Measurements from ENCODE around the gene SIL1. TPM values are rescaled to one million over a fixed set of nuclear protein-coding genes. Genes with fewer than 3 reads are reported as not detected.

Gene SIL1
- total and polyA plus RNA-seq, 2 of the 4 experiments (the other 2 are of a cell fraction) = 56.1 to 66.0 TPM

DNA sequence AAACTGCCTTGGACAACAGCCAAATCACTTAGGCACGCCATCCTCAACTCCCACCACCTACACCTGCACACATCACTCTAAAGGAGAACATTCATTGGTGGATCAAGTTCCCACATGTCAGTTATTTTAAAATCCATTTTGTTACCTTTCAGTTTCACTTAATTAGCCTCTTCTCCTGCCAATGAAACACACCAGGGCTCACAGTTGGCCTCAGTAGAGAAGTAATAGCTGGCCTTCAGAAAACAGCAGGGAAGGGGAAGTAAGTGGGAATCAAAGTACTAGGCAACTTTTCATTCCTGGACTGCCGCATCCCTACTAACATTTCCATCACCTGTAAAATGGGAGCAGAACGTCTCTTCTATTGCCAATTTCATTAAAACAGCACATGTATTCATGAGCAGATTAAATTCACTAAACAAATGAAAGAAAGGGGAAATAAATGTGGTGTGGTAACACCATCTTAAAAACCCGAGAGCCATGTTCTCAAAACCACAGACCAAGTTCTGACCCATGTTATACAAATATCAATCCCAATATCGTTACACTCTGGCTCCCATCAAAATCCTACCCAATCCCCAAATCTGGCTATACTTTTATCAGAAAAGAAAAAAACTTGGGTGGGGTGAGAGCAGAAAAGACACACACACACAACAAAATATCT, 1.7 kb downstream of the SIL1 start:
- no peaks in the 10 kb centered on the region for H3K27me3 ChIP-seq (ENCODE audit: control insufficient read depth, insufficient read depth, low read length)
- no peak overlapping the region for H3K4me3 ChIP-seq (ENCODE audit: insufficient read depth, low read depth, low read length)
- BruUV-seq (replicated peaks) = no TSS peak
- no peak overlapping the region for H4K91ac ChIP-seq (ENCODE audit: insufficient read depth, low read depth, low read length)
- dilution Hi-C loops (cut with HindIII; ENCODE audit: low sequenced_read_pairs, unreplicated experiment) (no loop called here), intact Hi-C loops (cut with micrococcal nuclease) (no loop called here), in situ Hi-C loops (cut with MboI; ENCODE audit: low sequenced_read_pairs) (no loop called here)
- ChIA-PET POLR2A (ENCODE audit: unreplicated experiment) (no interaction called here), CTCF (no interaction called here)
- ATAC-seq (ENCODE audit: low read depth) (no peak), DNase-seq (no peak)
- H3K4me2 ChIP-seq (ENCODE audit: low read depth, low read length) = no peak overlapping the region
- no peaks in the 10 kb centered on the region; the same call in 1 of the 2 replicates for H3K4me1 ChIP-seq (ENCODE audit: control insufficient read depth, insufficient read depth, low read length)
- no peak overlapping the region for H2BK120ac ChIP-seq (ENCODE audit: low read depth, low read length)
- H3K23ac ChIP-seq (ENCODE audit: low read depth, low read length) = no peak overlapping the region
- no peak overlapping the region; the same call in 1 of the 2 replicates for H4K5ac ChIP-seq (ENCODE audit: low read depth, low read length)
- WGBS, 2 experiments (ENCODE audit: extremely low coverage in 2 of 2, insufficient read length in 1 of 2) = no CpG with 5 or more reads among the region's 5 CpGs
- no peak overlapping the region for H3K9ac ChIP-seq (ENCODE audit: low read depth, low read length)
- no peak overlapping the region for H3K56ac ChIP-seq (ENCODE audit: extremely low read depth, insufficient read depth, low read length)
- peak overlapping the region; percentile 56 for H2AK9ac ChIP-seq (replicated peaks; ENCODE audit: low read depth, low read length, poor library complexity)
- no peak overlapping the region for H2BK20ac ChIP-seq (ENCODE audit: low read depth, low read length)
- no peak overlapping the region for H2AFZ ChIP-seq (replicated peaks; ENCODE audit: low read length, poor library complexity)
- H3K9me3 ChIP-seq (ENCODE audit: control insufficient read depth, insufficient read depth, low read length) = no peaks in the 10 kb centered on the region
- H3K18ac ChIP-seq (ENCODE audit: low read depth, low read length) = no peak overlapping the region
- H2AK5ac ChIP-seq (ENCODE audit: low read depth, low read length) = no peak overlapping the region
- H3K9me1 ChIP-seq (ENCODE audit: insufficient read depth, low read length) = no peaks in the 10 kb centered on the region
- no peaks in the 10 kb centered on the region for H3K36me3 ChIP-seq (ENCODE audit: control insufficient read depth, insufficient read depth, low read length)
- no peak overlapping the region for H3K4ac ChIP-seq (ENCODE audit: low read depth, low read length)
- H3K79me1 ChIP-seq (ENCODE audit: low read depth in 1 of 2, low read length in 2 of 2) = peaks cover 33 to 34% of the 10 kb centered on the region in 2 experiments
- no peak overlapping the region for H3K27ac ChIP-seq (ENCODE audit: insufficient read depth, low read length)
- no peak overlapping the region for H2BK15ac ChIP-seq (ENCODE audit: low read depth, low read length)
- no peak overlapping the region for H2BK5ac ChIP-seq (ENCODE audit: low read depth, low read length, poor library complexity, severe bottlenecking)
- TF ChIP-seq BHLHE40 (IDR thresholded peaks at IDR 0.05; ENCODE audit: low read depth, low read length) (no peak), RFX5 (IDR thresholded peaks at IDR 0.05; ENCODE audit: low read depth, low read length) (no peak), CHD1 (IDR thresholded peaks at IDR 0.05; ENCODE audit: low read depth, low read length) (no peak), MXI1 (IDR thresholded peaks at IDR 0.05; ENCODE audit: borderline replicate concordance, low read depth, low read length) (no peak), RCOR1 (IDR thresholded peaks at IDR 0.05; ENCODE audit: insufficient replicate concordance, low read length) (no peak), POLR2A (IDR thresholded peaks at IDR 0.05; ENCODE audit: low read depth, low read length) (no peak), RAD21 (IDR thresholded peaks at IDR 0.05; ENCODE audit: low read length) (no peak), MAZ (IDR thresholded peaks at IDR 0.05; ENCODE audit: borderline replicate concordance, low read depth, low read length) (no peak), FOS (IDR thresholded peaks at IDR 0.05; ENCODE audit: low read depth, low read length) (no peak), NFE2L2 (IDR thresholded peaks at IDR 0.05; ENCODE audit: low read depth, low read length) (no peak), USF2 (IDR thresholded peaks at IDR 0.05; ENCODE audit: low read depth, low read length) (no peak), CEBPB (IDR thresholded peaks at IDR 0.05; ENCODE audit: low read depth, low read length) (no peak)
- TF ChIP-seq, protein P1, sequence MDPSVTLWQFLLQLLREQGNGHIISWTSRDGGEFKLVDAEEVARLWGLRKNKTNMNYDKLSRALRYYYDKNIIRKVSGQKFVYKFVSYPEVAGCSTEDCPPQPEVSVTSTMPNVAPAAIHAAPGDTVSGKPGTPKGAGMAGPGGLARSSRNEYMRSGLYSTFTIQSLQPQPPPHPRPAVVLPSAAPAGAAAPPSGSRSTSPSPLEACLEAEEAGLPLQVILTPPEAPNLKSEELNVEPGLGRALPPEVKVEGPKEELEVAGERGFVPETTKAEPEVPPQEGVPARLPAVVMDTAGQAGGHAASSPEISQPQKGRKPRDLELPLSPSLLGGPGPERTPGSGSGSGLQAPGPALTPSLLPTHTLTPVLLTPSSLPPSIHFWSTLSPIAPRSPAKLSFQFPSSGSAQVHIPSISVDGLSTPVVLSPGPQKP (IDR thresholded peaks at IDR 0.05; ENCODE audit: borderline replicate concordance, low read depth, low read length) = no peak
- TF ChIP-seq, protein P2, sequence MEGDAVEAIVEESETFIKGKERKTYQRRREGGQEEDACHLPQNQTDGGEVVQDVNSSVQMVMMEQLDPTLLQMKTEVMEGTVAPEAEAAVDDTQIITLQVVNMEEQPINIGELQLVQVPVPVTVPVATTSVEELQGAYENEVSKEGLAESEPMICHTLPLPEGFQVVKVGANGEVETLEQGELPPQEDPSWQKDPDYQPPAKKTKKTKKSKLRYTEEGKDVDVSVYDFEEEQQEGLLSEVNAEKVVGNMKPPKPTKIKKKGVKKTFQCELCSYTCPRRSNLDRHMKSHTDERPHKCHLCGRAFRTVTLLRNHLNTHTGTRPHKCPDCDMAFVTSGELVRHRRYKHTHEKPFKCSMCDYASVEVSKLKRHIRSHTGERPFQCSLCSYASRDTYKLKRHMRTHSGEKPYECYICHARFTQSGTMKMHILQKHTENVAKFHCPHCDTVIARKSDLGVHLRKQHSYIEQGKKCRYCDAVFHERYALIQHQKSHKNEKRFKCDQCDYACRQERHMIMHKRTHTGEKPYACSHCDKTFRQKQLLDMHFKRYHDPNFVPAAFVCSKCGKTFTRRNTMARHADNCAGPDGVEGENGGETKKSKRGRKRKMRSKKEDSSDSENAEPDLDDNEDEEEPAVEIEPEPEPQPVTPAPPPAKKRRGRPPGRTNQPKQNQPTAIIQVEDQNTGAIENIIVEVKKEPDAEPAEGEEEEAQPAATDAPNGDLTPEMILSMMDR (conservative IDR thresholded peaks at IDR 0.05; ENCODE audit: low read depth, low read length) = no peak
- no peak overlapping the region for H3K14ac ChIP-seq (replicated peaks; ENCODE audit: low read depth, low read length)
- no peaks in the 10 kb centered on the region for H4K20me1 ChIP-seq (ENCODE audit: insufficient read depth, low read length)
- no peak overlapping the region for H4K8ac ChIP-seq (ENCODE audit: low read depth in 2 of 2, low read length in 2 of 2)
